ENCODE measurements around the gene DPP9. TPM values are rescaled to one million over a fixed set of nuclear protein-coding genes. Genes with fewer than 3 reads are reported as not detected.
A peak's percentile ranks its signal among the peaks of the same experiment; 100 is the strongest.

DPP9 gene
- total and polyA plus RNA-seq, 2 of the 13 experiments (the other 11 are each of a cell fraction or from before 2014, with no cell fraction given) = 8.4 to 25.8 TPM

- TF ChIP-seq TOPORS (CRISPR knock-in tag; IDR thresholded peaks at IDR 0.05) (no peak), FOXM1 (CRISPR knock-in tag; IDR thresholded peaks at IDR 0.05) (peak; percentile 91), NFRKB (IDR thresholded peaks at IDR 0.05) (no peak), NRL (CRISPR knock-in tag; IDR thresholded peaks at IDR 0.05; ENCODE audit: borderline replicate concordance) (no peak), ZMYM4 (CRISPR knock-in tag; IDR thresholded peaks at IDR 0.05) (no peak), ZNF484 (CRISPR knock-in tag; IDR thresholded peaks at IDR 0.05; ENCODE audit: borderline replicate concordance, low read depth) (no peak), JUND (CRISPR knock-in tag; IDR thresholded peaks at IDR 0.05) (no peak), ZNF142 (CRISPR knock-in tag; IDR thresholded peaks at IDR 0.05) (0 out of 2 replicates have a peak, but pooled peaks have one; percentile 25), ZNF501 (CRISPR knock-in tag; IDR thresholded peaks at IDR 0.05) (0 out of 2 replicates have a peak, but pooled peaks have one; percentile 4), ZNF746 (CRISPR knock-in tag; IDR thresholded peaks at IDR 0.05) (no peak), ZNF691 (CRISPR knock-in tag; IDR thresholded peaks at IDR 0.05; ENCODE audit: borderline replicate concordance, low read depth) (no peak; the same call in 1 of the 2 replicates), MXD3 (CRISPR knock-in tag; IDR thresholded peaks at IDR 0.05) (0 out of 2 replicates have a peak, but pooled peaks have one; percentile 29), BCLAF1 (IDR thresholded peaks at IDR 0.05) (no peak), ELK4 (CRISPR knock-in tag; IDR thresholded peaks at IDR 0.05; ENCODE audit: borderline replicate concordance) (no peak), ZNF33B (CRISPR knock-in tag; IDR thresholded peaks at IDR 0.05) (no peak), NR2C2 (CRISPR knock-in tag; IDR thresholded peaks at IDR 0.05; ENCODE audit: borderline replicate concordance) (no peak), FLYWCH1 (CRISPR knock-in tag; IDR thresholded peaks at IDR 0.05) (no peak), ZNF224 (CRISPR knock-in tag; IDR thresholded peaks at IDR 0.05) (no peak)
Measured at GRCh38 chr19:4640247-4641000, 83.2 kb downstream of the DPP9 start (continued).
